Activated gamma-delta T cell treated with anti-CD3 and anti-CD28 coated beads, Interleukin-2, amount 50 U/mL, for 16 hours (primary cell): ENCODE measurements around the gene NT5C3B.
"Not testable (repeated sequence)": the region's sequence is repeated elsewhere in the genome, so short reads cannot be mapped to it uniquely, and the experiment has no call there.

ENCODE experiments used
- DNase-seq: peaks from one replicate; pipeline ENCODE4 v3.0.0-alpha.2; 2020; ENCODE audit warnings: low read depth

Gene NT5C3B

GRCh38 chr17:41835800-41836549, at the start of gene NT5C3B:
Gene NT5C3B (minus strand): TSS chr17:41836232. CDS start chr17:41836193, 39 bp downstream.
- peak; percentile 21 for DNase-seq

DNA sequence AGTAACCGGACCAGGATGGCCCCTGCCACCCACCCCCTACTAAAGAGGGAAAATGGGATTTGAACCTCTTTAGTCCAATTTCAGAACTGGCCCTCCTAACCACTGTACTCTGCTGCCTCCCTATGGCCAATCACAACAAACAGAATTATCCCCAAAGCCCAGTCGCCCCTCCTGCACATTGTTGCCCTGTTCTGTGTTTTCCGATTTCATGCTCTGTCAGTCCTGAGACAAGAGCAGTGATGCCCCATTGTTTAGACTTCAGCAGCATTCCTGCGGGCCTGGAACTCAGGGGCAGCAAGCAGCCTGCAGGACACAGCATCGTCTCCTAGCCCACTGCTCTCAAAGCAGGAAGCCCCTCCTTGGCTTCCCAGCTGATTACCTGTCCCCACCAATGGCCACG, 49.7 kb upstream of the NT5C3B start:
- DNase-seq: no peak

GRCh38 chr17:41882756-41883155, 46.7 kb upstream of the NT5C3B start:
- no peak for DNase-seq

- no peak for DNase-seq
Observed at GRCh38 chr17:41880130-41880529, 44.1 kb upstream of the NT5C3B start.

- not testable (repeated sequence) for DNase-seq
Observed at GRCh38 chr17:41874293-41874670, 38.2 kb upstream of the NT5C3B start.

- no peak for DNase-seq
Observed at GRCh38 chr17:41873559-41874292, 37.7 kb upstream of the NT5C3B start.

DNA sequence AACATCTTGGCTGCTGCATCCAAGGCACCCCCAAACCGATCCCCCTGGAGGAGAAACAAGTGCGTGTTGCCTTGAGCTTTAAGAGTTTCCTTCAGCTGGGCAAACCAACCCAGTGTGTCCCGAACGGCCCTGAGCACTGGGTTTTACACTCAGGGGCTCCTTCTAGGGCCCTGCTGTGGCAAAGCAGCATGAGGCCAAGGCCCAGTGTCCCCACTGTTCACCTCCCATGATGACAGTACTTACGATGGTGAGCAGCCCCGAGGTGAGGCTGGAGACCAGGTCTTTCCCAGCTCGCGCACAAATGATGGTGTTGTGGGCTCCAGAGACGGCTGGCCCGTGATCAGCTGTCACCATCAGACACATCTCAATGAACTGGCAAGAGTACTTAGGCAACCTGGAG, 35.8 kb upstream of the NT5C3B start:
- no peak for DNase-seq

DNA sequence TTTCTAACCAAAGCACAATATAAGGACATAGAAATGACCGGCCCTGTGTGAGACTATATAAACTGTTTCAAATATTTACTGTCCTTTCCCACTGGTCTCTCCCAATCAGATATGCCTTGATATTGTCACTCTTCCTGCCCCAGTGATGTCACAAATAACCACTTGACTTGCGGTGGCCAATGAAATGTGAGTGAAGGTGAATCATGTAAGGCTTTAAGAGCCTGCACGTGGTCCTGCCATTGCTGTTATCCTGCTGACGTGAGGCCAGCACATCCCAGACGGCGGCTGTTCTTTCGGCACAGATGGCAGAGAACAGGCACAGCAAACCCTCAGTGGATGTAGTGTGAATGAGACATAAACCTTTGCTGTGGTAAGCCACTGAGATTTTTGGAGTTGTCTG, 34.6 kb upstream of the NT5C3B start:
- no peak for DNase-seq

GRCh38 chr17:41870097-41870496, 34.1 kb upstream of the NT5C3B start:
- DNase-seq: no peak

DNA sequence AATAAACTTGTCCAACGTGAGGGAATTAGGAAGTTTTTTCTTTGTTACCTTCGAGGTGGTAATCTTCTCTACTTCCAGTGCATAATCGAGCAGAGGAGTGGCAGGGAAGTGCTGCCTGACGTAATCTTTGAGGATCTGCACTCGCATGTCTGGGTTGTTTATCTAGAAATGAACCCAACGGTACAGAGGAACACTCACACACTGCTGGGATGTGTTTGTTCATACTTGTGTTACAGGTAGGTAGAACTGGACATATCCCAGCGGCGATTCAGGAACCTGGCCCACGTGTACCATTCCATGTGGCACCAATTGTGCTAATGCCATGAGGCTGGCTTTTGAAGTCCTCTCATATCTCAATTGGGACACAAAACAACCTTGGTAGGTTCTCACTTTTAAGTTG, 33.4 kb upstream of the NT5C3B start:
- no peak for DNase-seq

GRCh38 chr17:41868568-41868967, 32.5 kb upstream of the NT5C3B start:
- DNase-seq: no peak

DNA sequence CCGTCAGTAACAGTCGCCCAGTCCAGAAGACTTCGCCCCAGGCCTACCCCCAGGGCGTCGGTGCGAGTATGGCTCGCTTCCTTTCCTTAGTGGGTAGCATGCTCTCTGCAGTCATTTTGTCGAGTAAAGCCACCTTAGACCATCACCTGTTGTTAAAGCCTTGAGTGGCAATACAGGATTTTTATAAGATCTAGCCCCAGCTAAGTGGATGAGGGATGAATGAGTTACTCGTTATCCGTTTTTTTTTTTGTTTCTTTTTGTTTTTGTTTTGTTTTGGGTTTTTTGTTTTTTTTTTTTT, 29.5 kb upstream of the NT5C3B start:
- no peak for DNase-seq

DNA sequence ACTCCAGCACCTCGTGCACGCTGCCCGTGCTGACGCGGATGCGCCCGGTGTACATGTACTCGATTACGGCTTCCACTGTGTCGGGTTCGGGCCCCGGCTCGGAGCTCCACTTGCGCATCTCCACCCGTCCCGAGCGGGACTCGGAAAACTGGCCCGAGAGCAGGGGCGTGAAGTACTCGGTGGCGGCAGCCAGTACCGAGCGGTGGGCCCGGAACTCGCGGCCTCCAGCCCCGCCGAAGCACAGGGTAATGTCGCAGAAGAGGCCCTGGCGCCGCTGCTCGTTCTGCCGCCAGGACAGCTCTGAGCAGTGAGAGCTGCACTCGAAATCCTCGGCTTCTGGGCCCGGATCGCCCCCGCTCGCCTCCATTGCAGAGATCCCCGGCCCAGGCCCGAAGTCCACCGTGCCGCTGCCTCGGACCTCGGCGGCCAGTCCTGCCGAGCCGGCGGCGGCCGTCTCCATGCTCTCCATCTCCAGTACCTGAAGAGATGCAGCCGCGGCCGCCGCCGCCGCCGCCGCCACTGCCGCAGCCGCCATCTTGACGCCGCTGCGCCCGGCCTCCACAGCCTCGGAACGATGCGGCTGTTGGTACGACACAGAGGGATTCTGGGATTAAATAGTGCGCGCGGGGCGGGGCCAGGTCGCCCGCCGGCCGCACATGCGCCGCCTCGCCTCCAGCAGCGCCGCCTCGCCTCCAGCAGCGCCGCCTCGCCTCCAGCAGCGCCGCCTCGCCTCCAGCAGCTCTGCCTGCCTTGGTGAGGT, 29.0 kb upstream of the NT5C3B start, which contains the start of gene KLHL11:
Gene KLHL11, minus strand, starts transcription at position 588 of the 760 bp plus-strand sequence. Its CDS starts 53 bp downstream, at position 535.
- DNase-seq: peak; percentile 82

DNA sequence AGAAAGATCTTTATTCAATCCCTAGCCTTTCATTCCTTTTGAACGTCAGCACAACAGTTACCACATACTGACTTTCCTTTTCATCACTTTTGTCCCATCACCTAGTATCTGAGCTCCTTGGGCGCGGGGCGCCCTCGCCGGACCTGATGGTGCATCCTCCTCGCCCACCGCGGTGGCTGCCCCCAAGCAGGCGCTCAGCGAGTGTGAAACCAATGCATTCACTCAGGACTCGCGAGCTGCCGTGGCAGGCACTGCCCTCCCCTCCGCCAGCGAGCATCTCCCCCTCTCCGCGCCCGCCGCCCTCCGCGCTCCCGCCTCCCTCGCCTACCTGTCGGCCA, 28.4 kb upstream of the NT5C3B start:
- DNase-seq: peak; percentile 37

DNA sequence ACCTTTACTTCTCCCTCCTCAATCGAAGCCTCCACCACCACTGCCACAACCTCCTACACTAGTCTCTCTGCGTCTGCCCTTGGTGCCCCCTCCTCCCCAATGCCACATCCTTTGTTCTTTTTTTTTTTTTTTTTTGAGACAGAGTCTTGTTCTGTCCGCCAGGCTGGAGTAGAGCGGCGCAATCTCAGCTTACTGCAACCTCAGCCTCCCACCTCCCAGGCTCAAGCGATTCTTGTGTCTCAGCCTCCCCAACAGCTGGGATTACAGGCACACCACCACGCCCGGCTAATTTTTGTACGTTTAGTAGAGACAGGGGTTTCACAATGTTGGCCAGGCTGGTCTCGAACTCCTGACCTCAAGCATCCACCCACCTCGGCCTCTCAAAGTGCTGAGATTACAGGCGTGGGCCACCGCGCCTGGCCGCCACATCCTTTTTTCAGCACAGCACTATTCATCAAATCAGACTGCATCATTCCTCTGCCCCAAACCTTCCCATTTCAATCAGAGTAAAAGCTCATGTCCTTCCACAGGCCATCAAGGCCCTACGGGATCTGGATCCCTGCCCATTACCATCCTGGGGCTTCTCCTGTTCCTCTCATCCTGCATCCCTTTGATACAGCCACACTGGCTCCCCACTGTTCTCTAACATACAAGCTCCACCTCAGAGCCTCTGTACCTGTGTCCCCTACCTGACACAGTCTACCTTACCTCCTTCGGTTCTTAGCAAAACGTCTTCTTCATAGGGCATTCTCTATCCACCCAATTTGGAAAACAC, 27.2 kb upstream of the NT5C3B start:
- DNase-seq: no peak

DNA sequence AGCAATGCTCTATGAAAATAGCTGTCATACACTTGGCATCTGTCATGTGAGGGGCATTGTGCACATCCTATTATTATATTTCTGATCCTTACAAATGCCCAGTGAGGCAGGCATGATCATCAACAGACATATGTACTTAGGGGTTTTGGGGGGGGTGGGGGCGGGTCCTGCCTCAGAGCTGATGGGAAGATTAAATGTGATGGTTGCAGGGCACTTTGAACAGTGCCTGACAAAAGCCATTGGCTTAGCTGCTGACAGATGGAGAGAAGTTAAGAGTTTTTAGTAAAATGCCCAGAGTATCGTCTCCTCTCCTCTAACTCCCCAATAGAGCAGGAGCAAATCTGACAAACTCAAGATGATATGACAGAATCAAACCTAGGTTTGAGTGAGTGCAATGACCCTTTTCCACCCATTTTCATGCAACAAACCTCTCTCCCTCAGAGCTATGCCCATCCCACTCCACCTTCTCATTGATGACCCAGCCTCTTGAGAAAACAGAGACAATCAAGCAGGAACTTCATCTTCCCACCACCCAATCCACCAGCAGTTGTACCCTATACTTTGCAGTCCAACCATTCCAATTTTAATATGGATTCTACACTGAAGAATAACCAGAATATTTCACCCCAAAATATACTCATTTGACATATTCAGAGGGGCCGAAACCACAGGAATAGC, 24.4 kb upstream of the NT5C3B start:
- DNase-seq: no peak

DNA sequence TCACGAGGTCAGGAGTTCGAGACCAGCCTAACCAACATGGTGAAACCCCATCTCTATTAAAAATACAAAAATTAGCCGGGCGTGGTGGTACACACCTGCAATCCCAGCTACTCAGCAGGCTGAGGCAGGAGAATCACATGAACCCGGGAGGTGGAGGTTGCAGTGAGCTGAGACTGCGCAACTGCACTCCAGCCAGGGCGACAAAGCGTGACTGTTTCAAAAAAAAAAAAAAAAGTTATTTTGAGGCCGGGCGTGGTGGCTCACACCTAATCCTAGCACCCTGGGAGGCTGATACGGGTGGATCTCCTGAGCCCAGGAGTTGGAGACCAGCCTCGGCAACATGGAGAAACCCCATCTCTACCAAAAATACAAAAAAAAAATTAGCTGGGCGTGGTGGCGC, 15.3 kb upstream of the NT5C3B start:
- not testable (repeated sequence) for DNase-seq

GRCh38 chr17:41849251-41849990, 13.4 kb upstream of the NT5C3B start:
- DNase-seq: no peak

DNA sequence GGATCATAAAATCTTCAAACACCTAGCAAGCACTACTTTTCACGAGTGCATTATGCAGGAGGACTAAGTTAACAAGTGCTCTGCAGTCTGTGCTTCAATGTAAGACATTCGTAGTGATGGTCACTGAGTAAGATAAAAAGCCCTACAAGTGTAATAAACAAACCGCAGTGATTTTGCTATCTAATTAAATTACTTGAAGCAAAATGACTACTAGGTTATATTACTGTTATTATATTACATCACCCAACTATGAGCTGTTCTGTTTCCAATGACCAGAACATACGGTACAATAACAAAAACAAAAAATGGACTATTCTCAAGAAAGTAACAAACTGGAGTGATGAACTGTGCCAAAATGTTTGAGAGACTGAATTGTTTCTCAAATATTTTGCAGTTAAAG, 12.8 kb upstream of the NT5C3B start:
- no peak for DNase-seq

- no peak for DNase-seq
Observed at GRCh38 chr17:41844971-41845370, 8.9 kb upstream of the NT5C3B start.

DNA sequence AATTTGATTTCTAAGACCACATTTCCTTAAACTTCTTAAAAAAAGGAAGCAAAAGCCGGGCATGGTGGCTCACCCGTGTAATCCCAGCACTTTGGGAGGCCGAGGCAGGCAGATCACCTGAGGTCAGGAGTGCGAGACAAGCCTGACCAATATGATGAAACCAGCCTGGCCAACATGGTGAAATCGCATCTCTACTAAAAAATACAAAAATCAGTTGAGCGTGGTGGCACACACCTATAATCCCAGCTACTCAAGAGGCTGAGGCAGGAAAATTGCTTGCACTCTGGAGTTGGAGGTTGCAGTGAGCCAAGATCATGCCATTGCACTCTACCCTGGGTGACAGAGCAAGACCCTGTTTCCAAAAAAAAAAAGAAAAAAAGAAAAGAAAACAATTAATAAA, 4.7 kb upstream of the NT5C3B start:
- DNase-seq: not testable (repeated sequence)
